GM23248 (cell line): Measurements from ENCODE around the gene TXNDC16.

Source experiments
- EZH2 ChIP-seq: fragments of 200-600 bp; sonication (generic); IDR thresholded peaks from 2 replicates; pipeline ENCODE4 v1.6.1; 2018; ENCODE audit warnings: antibody characterized with exemption, mild to moderate bottlenecking; ENCODE audit not compliant: insufficient read depth, poor library complexity, severe bottlenecking
- EZH2phosphoT487 ChIP-seq: fragments of 200-600 bp; sonication (generic); IDR thresholded peaks from 2 replicates; pipeline ENCODE4 v1.6.1; 2018; ENCODE audit warnings: antibody characterized with exemption, moderate library complexity, mild to moderate bottlenecking, low read depth; ENCODE audit not compliant: insufficient read depth

GRCh38 chr14:52558688-52559087 lies 6.4 kb upstream of the TXNDC16 start:
- TF ChIP-seq EZH2 (no peak), EZH2phosphoT487 (no peak)
